Upper lobe of left lung (tissue), 4 donors: ENCODE data around the gene PCDH17.

Experiments used
- EP300 ChIP-seq, 4 donors: sonication (generic); formaldehyde crosslinking; IDR thresholded peaks; one replicate each; pipeline ENCODE4 v1.5.1; 2017; ENCODE audit warnings: antibody characterized with exemption in 4 of 4, control low read depth in 2 of 4
- POLR2AphosphoS5 ChIP-seq, 2 donors: sonication (generic); formaldehyde crosslinking; IDR thresholded peaks; one replicate each; pipeline ENCODE4 v1.5.1; 2017; ENCODE audit warnings: antibody characterized with exemption in 2 of 2
- TF ChIP-seq, protein P1 (sequence below), 6 experiments: fragments of 450-650 bp in 4 of 6; fragments of 200-600 bp in 2 of 6; sonication (generic) in 2 of 6; IDR thresholded peaks; one replicate each; pipeline ENCODE4 v1.5.1; 2016 to 2019; ENCODE audit warnings: antibody characterized with exemption in 6 of 6

DNA sequence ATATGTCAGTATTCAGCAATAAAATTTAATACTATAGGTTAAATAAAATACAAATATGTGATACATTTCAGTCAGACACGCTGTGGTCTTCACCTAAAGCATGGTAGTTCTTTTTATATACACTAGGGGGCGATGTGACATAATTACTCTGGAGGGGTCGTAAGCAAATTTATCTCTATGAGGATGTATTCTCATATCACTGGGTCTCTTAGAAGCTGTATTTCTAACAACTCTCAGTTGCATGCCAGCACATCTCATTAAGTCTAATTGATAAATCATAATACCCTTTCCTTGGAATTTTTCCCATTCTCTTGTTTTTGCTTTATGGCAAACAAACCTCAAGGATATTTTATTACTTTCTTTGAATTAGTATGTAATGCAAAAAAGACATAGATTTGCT, 3.9 kb upstream of the PCDH17 start:
- TF ChIP-seq, protein P1, sequence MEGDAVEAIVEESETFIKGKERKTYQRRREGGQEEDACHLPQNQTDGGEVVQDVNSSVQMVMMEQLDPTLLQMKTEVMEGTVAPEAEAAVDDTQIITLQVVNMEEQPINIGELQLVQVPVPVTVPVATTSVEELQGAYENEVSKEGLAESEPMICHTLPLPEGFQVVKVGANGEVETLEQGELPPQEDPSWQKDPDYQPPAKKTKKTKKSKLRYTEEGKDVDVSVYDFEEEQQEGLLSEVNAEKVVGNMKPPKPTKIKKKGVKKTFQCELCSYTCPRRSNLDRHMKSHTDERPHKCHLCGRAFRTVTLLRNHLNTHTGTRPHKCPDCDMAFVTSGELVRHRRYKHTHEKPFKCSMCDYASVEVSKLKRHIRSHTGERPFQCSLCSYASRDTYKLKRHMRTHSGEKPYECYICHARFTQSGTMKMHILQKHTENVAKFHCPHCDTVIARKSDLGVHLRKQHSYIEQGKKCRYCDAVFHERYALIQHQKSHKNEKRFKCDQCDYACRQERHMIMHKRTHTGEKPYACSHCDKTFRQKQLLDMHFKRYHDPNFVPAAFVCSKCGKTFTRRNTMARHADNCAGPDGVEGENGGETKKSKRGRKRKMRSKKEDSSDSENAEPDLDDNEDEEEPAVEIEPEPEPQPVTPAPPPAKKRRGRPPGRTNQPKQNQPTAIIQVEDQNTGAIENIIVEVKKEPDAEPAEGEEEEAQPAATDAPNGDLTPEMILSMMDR (IDR thresholded peaks at IDR 0.05) = peak; percentile 38 to 79 (median 62)
- TF ChIP-seq EP300 (IDR thresholded peaks at IDR 0.05) (no peak), POLR2AphosphoS5 (IDR thresholded peaks at IDR 0.05) (no peak)
